Mesenchymal stem cell (in vitro differentiated cells and primary cell): Measurements from ENCODE around the gene SIGLEC15.

Experiments
- DNase-seq: peaks from one replicate; pipeline ENCODE4 v3.0.0-alpha.2; 2013
- H2AFZ ChIP-seq: one replicate; pipeline ENCODE4 v1.6.1; 2013; ENCODE audit warnings: low read depth, mild to moderate bottlenecking, control low read depth, inconsistent platforms, low read length, moderate library complexity
- H2AK5ac ChIP-seq: 2 replicates; pipeline ENCODE4 v1.6.1; 2013; ENCODE audit warnings: low read length, moderate library complexity, mild to moderate bottlenecking, inconsistent platforms; ENCODE audit not compliant: severe bottlenecking
- H2BK120ac ChIP-seq: one replicate; pipeline ENCODE4 v1.6.1; 2013; ENCODE audit warnings: low read depth, mild to moderate bottlenecking, inconsistent platforms, low read length, moderate library complexity
- H2BK12ac ChIP-seq, 2 experiments: one replicate each; pipeline ENCODE4 v1.6.1; 2013; ENCODE audit warnings: inconsistent platforms in 2 of 2, low read length in 2 of 2, mild to moderate bottlenecking in 2 of 2, moderate library complexity in 2 of 2, control low read depth in 1 of 2
- H2BK15ac ChIP-seq: one replicate; pipeline ENCODE4 v1.6.1; 2013; ENCODE audit warnings: mild to moderate bottlenecking, low read depth, inconsistent platforms; ENCODE audit not compliant: poor library complexity, severe bottlenecking
- H2BK5ac ChIP-seq: 2 replicates; pipeline ENCODE4 v1.6.1; 2013; ENCODE audit warnings: low read depth, mild to moderate bottlenecking, low read length, control low read depth, inconsistent platforms; ENCODE audit not compliant: poor library complexity, severe bottlenecking
- H3K14ac ChIP-seq, 2 experiments: one replicate each; pipeline ENCODE4 v1.6.1; 2013; ENCODE audit warnings: inconsistent platforms in 2 of 2, low read length in 2 of 2, control low read depth in 1 of 2, mild to moderate bottlenecking in 1 of 2, moderate library complexity in 1 of 2
- H3K18ac ChIP-seq, 2 experiments: one replicate each; pipeline ENCODE4 v1.6.1; 2013; ENCODE audit warnings: inconsistent platforms in 2 of 2, low read length in 2 of 2, control low read depth in 1 of 2, low read depth in 1 of 2, mild to moderate bottlenecking in 1 of 2
- H3K23ac ChIP-seq, 2 experiments: one replicate each; pipeline ENCODE4 v1.6.1; 2013; ENCODE audit warnings: inconsistent platforms in 2 of 2, low read length in 2 of 2, mild to moderate bottlenecking in 2 of 2, moderate library complexity in 2 of 2, control low read depth in 1 of 2
- H3K27ac ChIP-seq: 2 replicates; pipeline ENCODE4 v1.5.1; 2013; ENCODE audit warnings: mild to moderate bottlenecking, moderate library complexity, low read length, control low read depth, inconsistent platforms; ENCODE audit not compliant: poor library complexity, severe bottlenecking
- H3K27me3 ChIP-seq, 2 experiments: 2 replicates each; pipeline versions ENCODE4 v1.6.1 to v1.7.0; 2013; ENCODE audit warnings: low read length in 2 of 2, mild to moderate bottlenecking in 2 of 2, moderate library complexity in 2 of 2, control low read depth in 1 of 2, inconsistent platforms in 1 of 2; ENCODE audit not compliant: control insufficient read depth in 1 of 2, insufficient read depth in 1 of 2
- H3K36me3 ChIP-seq, 2 experiments: 2 replicates each; pipeline versions ENCODE4 v1.6.1 to v1.7.0; 2013; ENCODE audit warnings: low read length in 2 of 2, control low read depth in 1 of 2, inconsistent platforms in 1 of 2, low read depth in 1 of 2, mild to moderate bottlenecking in 1 of 2; ENCODE audit not compliant: insufficient read depth in 2 of 2, control insufficient read depth in 1 of 2
- H3K4ac ChIP-seq, 2 experiments: one replicate each; pipeline ENCODE4 v1.6.1; 2013; ENCODE audit warnings: inconsistent platforms in 2 of 2, low read length in 2 of 2, mild to moderate bottlenecking in 2 of 2, moderate library complexity in 2 of 2, control low read depth in 1 of 2, low read depth in 1 of 2
- H3K4me1 ChIP-seq: 2 replicates; pipeline ENCODE4 v1.6.1; 2013; ENCODE audit warnings: low read depth, low read length, control low read depth; ENCODE audit not compliant: control insufficient read depth, insufficient read depth
- H3K4me2 ChIP-seq: 2 replicates; pipeline ENCODE4 v1.6.1; 2013; ENCODE audit warnings: low read length, mild to moderate bottlenecking, inconsistent platforms; ENCODE audit not compliant: poor library complexity, severe bottlenecking
- H3K4me3 ChIP-seq, 2 experiments: 2 replicates each; pipeline versions ENCODE4 v1.5.1 to v1.7.0; 2013; ENCODE audit warnings: low read length in 2 of 2, mild to moderate bottlenecking in 2 of 2, control low read depth in 1 of 2, low read depth in 1 of 2; ENCODE audit not compliant: insufficient read depth in 1 of 2
- H3K79me1 ChIP-seq: replicated peaks from 2 replicates; pipeline ENCODE4 v1.6.1; 2013; ENCODE audit warnings: mild to moderate bottlenecking, control low read depth, low read length, inconsistent platforms; ENCODE audit not compliant: poor library complexity, severe bottlenecking
- H3K9ac ChIP-seq: 2 replicates; pipeline ENCODE4 v1.7.0; 2013; ENCODE audit warnings: mild to moderate bottlenecking, low read length, moderate library complexity
- H3K9me3 ChIP-seq: 2 replicates; pipeline ENCODE4 v1.7.0; 2013; ENCODE audit warnings: mild to moderate bottlenecking, low read length; ENCODE audit not compliant: control insufficient read depth
- H4K8ac ChIP-seq: one replicate; pipeline ENCODE4 v1.6.1; 2013; ENCODE audit warnings: inconsistent platforms, mild to moderate bottlenecking, low read length, moderate library complexity
- H4K91ac ChIP-seq: one replicate; pipeline ENCODE4 v1.6.1; 2013; ENCODE audit warnings: mild to moderate bottlenecking, low read length, inconsistent platforms
- whole genome bisulfite sequencing: methylation state at CpG from one replicate; pipeline ENCODE4 v1.1.7; 2013; ENCODE audit warnings: mixed read lengths; 5-methylcytosine and 5-hydroxymethylcytosine counted together

The SIGLEC15 gene

DNA sequence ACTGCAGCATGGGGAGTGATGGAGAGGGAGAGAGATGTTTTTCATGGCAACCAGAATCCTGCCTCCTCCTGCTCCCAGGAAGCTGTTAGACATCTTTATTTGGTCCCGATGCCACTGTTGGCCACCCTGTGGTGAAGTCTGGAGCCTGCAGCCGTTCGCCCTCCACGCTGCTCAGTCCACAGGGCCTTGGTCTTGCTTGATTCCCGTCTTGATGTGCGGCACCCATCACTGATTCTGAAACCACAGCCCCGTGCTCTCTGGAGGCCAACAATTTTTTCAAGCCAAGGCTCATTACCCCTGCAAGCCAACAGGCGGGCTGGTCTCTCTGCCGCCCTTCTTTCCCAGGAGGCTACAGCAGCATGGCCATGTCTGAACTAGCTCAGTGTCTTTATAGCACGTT is 24.5 kb downstream of the SIGLEC15 start:
- Histone ChIP-seq H3K36me3 (peaks cover 46 to 57% of the 10 kb centered on the region in 2 experiments), H3K27ac (no peak overlapping the region), H3K79me1 (peaks cover 9% of the 10 kb centered on the region), H3K4me1 (peaks cover 16% of the 10 kb centered on the region), H2BK15ac (no peak overlapping the region), H2BK5ac (no peak overlapping the region), H2BK120ac (no peak overlapping the region), H2AFZ (no peak overlapping the region), H4K91ac (no peak overlapping the region), H4K8ac (no peak overlapping the region), H3K23ac (no peak overlapping the region), H3K18ac (no peak overlapping the region), H2AK5ac (no peak overlapping the region), H3K4me3 (no peak overlapping the region), H3K9ac (no peak overlapping the region), H2BK12ac (no peak overlapping the region), H3K4me2 (no peak overlapping the region), H3K27me3 (no peaks in the 10 kb centered on the region), H3K9me3 (no peaks in the 10 kb centered on the region), H3K4ac (no peak overlapping the region), H3K14ac (no peak overlapping the region)
- DNase-seq, result peak; percentile 35
- WGBS, result 94% methylated on average over 10 of the region's 10 CpGs

DNA sequence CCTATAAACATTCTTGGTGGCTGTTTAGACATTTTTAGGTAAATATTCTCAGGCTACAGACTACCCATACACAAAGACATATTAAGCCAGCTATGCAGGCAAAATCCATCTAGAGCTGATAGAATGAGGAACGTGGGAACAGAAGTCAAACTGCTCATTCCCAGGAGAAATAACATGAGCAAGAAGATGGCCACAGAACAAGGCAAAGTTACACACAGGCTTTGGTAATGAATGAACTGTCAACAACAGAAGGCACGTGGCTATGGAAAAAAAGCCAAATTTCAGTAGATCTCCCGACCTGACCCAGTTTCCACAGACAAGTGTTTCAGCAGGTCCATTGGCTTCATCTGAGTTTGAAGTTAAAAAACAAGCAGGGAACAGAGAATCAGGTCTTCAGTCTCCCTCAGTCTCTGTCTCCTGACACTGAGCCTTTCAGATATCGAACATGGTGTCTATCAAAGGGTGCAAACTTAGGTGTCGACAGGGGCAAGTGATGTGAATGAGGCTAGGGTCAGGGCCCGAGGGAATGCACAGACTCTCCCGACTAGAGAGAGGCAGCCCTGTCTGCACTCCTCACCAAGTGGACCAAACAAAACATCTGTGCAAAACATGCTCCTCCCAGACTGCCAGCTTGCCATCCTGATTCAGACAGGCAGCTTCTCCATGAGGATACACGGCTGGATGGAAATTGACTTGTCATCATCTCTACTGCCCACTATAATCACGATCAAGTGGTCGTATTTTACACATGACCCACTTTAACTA is 25.9 kb downstream of the SIGLEC15 start:
- Histone ChIP-seq H3K27ac (no peak overlapping the region), H3K18ac (no peak overlapping the region), H2BK12ac (no peak overlapping the region), H2AFZ (no peak overlapping the region), H3K9ac (no peak overlapping the region), H3K27me3 (no peaks in the 10 kb centered on the region), H3K4me2 (no peak overlapping the region), H3K36me3 (peaks cover 48 to 71% of the 10 kb centered on the region in 2 experiments), H4K8ac (no peak overlapping the region), H3K4ac (no peak overlapping the region), H2BK5ac (no peak overlapping the region), H2BK120ac (no peak overlapping the region), H2BK15ac (no peak overlapping the region), H3K4me1 (peaks cover 10% of the 10 kb centered on the region), H3K23ac (no peak overlapping the region), H3K4me3 (no peak overlapping the region), H3K79me1 (peaks cover 15% of the 10 kb centered on the region), H3K14ac (no peak overlapping the region), H2AK5ac (no peak overlapping the region), H3K9me3 (no peaks in the 10 kb centered on the region), H4K91ac (no peak overlapping the region)
- DNase-seq, result no peak
- WGBS, result 80% methylated on average over 9 of the region's 10 CpGs

DNA sequence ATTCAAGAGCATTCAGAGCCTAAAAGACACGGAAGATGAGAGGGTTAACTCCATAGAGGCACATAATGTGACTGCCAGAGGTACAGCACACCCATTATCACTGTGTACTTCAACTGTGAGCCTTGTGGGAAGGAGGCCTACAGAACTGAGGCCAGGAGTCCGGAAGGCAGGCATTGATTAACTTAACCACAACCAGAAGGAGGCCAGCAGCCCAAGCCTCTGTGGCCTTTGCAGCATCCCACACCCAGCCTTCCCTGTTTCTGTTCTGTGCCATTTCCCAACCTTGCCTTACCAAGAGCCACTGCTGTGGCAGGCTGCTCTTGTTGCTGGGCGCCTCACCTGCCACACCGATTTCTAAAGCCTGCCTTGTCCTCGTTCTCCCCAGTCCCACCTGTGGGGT is 27.2 kb downstream of the SIGLEC15 start:
- Histone ChIP-seq H2BK120ac (no peak overlapping the region), H3K23ac (no peak overlapping the region), H2AFZ (no peak overlapping the region), H4K91ac (no peak overlapping the region), H2BK5ac (no peak overlapping the region), H3K4me1 (peaks cover 9% of the 10 kb centered on the region), H3K36me3 (peaks cover 53 to 82% of the 10 kb centered on the region in 2 experiments), H3K14ac (no peak overlapping the region), H3K4me3 (no peak overlapping the region), H2BK15ac (no peak overlapping the region), H3K4ac (no peak overlapping the region), H3K9me3 (no peaks in the 10 kb centered on the region), H3K18ac (peak overlapping the region in 1 of 2 experiments; percentile 14), H3K9ac (no peak overlapping the region), H3K27ac (no peak overlapping the region), H3K79me1 (peaks cover 16% of the 10 kb centered on the region), H3K27me3 (no peaks in the 10 kb centered on the region), H2AK5ac (no peak overlapping the region), H3K4me2 (no peak overlapping the region), H2BK12ac (peak overlapping the region in 1 of 2 experiments; percentile 33), H4K8ac (peak overlapping the region; percentile 82)
- 78% methylated on average over 5 of the region's 5 CpGs for WGBS
- DNase-seq, result no peak

DNA sequence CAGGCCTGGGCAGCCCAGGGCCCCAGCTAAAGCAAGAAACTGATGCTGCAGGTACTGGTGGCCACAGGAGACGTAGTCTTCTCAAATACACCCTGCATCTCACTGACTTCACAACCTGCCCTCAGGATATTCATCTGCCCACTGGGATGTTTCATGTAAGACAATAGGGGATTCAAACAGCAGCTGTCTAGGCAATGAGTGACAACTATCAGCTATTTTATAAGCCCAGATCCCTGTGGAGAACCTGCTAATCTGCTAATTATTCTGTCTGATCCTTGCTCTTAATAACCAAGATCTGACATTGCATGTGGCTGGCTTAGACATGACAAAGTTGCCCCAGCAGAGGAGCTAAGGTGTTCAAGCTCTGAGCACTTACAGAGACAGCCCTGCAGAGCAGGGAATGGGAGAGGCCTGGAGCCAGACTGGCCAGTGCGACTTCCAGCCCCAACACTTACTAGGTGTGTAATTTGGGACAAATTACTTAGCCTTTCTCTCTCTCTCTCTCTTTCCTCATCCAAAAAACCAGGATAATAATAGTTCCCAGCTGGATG is 28.6 kb downstream of the SIGLEC15 start:
- H3K27ac ChIP-seq, result no peak overlapping the region
- no peak overlapping the region for H3K4me3 ChIP-seq
- H2BK5ac ChIP-seq, result no peak overlapping the region
- H3K27me3 ChIP-seq, result no peaks in the 10 kb centered on the region
- no peak overlapping the region for H3K14ac ChIP-seq
- H2AK5ac ChIP-seq, result no peak overlapping the region
- no peak for DNase-seq
- no peak overlapping the region for H2BK15ac ChIP-seq
- peaks cover 16% of the 10 kb centered on the region for H3K79me1 ChIP-seq
- no peak overlapping the region for H3K18ac ChIP-seq
- H3K4me2 ChIP-seq, result no peak overlapping the region
- peaks cover 9% of the 10 kb centered on the region for H3K4me1 ChIP-seq
- no peak overlapping the region for H3K4ac ChIP-seq
- no peak overlapping the region for H2BK120ac ChIP-seq
- 100% methylated on average over 1 of the region's 2 CpGs for WGBS
- H4K8ac ChIP-seq, result no peak overlapping the region
- no peak overlapping the region for H3K9ac ChIP-seq
- H3K23ac ChIP-seq, result no peak overlapping the region
- H2BK12ac ChIP-seq, result no peak overlapping the region
- H3K36me3 ChIP-seq, result peaks cover 53 to 94% of the 10 kb centered on the region in 2 experiments
- H3K9me3 ChIP-seq, result no peaks in the 10 kb centered on the region
- H4K91ac ChIP-seq, result no peak overlapping the region
- H2AFZ ChIP-seq, result no peak overlapping the region
